ENCODE results near the gene ABCA13.

The ABCA13 gene

DNA sequence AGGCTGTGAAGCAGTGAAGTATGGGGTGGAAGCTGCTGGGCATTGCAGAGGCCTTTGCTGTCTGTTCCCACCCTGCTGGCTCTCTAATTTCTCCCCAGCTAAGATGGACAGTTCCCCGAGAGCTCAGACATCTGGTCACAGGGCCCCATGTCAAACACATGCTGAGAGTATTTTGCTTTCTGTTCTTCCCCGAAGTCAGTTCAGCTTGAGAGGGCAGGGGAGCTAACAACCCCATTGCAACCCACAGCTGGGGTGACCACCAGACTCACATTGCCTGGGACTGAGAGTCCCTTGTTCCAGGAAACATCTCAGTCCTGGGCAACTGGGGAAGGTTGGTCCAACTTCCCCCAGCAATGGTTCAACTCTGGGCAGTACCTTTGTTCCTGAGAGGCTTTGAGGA lies 52.8 kb downstream of the ABCA13 start:
- no peak overlapping the region for H2AK5ac ChIP-seq (ENCODE audit: low read length, severe bottlenecking)
- H2BK120ac ChIP-seq (ENCODE audit: low read depth, low read length) = no peak overlapping the region
- H3K79me1 ChIP-seq (replicated peaks; ENCODE audit: low read length, poor library complexity, severe bottlenecking) = no peaks in the 10 kb centered on the region
- no peak overlapping the region for H3K4me3 ChIP-seq (ENCODE audit: insufficient read depth in 1 of 2, low read depth in 1 of 2, low read length in 2 of 2)
- no peak overlapping the region for H3K9ac ChIP-seq (ENCODE audit: low read length)
- no peak overlapping the region for H3K27ac ChIP-seq (ENCODE audit: low read length, poor library complexity, severe bottlenecking)
- no peak overlapping the region for H2BK5ac ChIP-seq (ENCODE audit: low read depth, low read length, poor library complexity, severe bottlenecking)
- H3K4me2 ChIP-seq (ENCODE audit: low read length, poor library complexity, severe bottlenecking) = no peak overlapping the region
- no peak overlapping the region for H3K23ac ChIP-seq (ENCODE audit: low read length in 2 of 2)
- no peak overlapping the region for H4K91ac ChIP-seq (ENCODE audit: low read length)
- H3K18ac ChIP-seq (ENCODE audit: low read depth in 1 of 2, low read length in 2 of 2) = no peak overlapping the region
- WGBS = 82% methylated on average over 2 of the region's 2 CpGs
- H2BK15ac ChIP-seq (ENCODE audit: low read depth, poor library complexity, severe bottlenecking) = no peak overlapping the region
- H2AFZ ChIP-seq (ENCODE audit: low read depth, low read length) = no peak overlapping the region
- H2BK12ac ChIP-seq (ENCODE audit: low read length in 2 of 2) = no peak overlapping the region
- no peaks in the 10 kb centered on the region for H3K4me1 ChIP-seq (ENCODE audit: control insufficient read depth, insufficient read depth, low read depth, low read length)
- H3K9me3 ChIP-seq (ENCODE audit: control insufficient read depth, low read length) = no peaks in the 10 kb centered on the region
- DNase-seq = no peak
- H3K14ac ChIP-seq (ENCODE audit: low read length in 2 of 2) = no peak overlapping the region
- peaks cover 4 to 5% of the 10 kb centered on the region in 2 experiments for H3K27me3 ChIP-seq (ENCODE audit: control insufficient read depth in 1 of 2, insufficient read depth in 1 of 2, low read length in 2 of 2)
- no peak overlapping the region for H4K8ac ChIP-seq (ENCODE audit: low read length)
- H3K4ac ChIP-seq (ENCODE audit: low read depth in 1 of 2, low read length in 2 of 2) = no peak overlapping the region
- H3K36me3 ChIP-seq (ENCODE audit: control insufficient read depth in 1 of 2, insufficient read depth in 2 of 2, low read depth in 1 of 2, low read length in 2 of 2) = no peaks in the 10 kb centered on the region

GRCh38 chr7:48225101-48225500 lies 53.8 kb downstream of the ABCA13 start:
- no peak overlapping the region for H2BK12ac ChIP-seq (ENCODE audit: low read length in 2 of 2)
- H3K9ac ChIP-seq (ENCODE audit: low read length) = no peak overlapping the region
- DNase-seq = no peak
- peaks cover 4 to 5% of the 10 kb centered on the region in 2 experiments for H3K27me3 ChIP-seq (ENCODE audit: control insufficient read depth in 1 of 2, insufficient read depth in 1 of 2, low read length in 2 of 2)
- H3K4ac ChIP-seq (ENCODE audit: low read depth in 1 of 2, low read length in 2 of 2) = no peak overlapping the region
- H4K8ac ChIP-seq (ENCODE audit: low read length) = no peak overlapping the region
- H3K4me2 ChIP-seq (ENCODE audit: low read length, poor library complexity, severe bottlenecking) = no peak overlapping the region
- H2AK5ac ChIP-seq (ENCODE audit: low read length, severe bottlenecking) = no peak overlapping the region
- no peak overlapping the region for H2BK15ac ChIP-seq (ENCODE audit: low read depth, poor library complexity, severe bottlenecking)
- H2BK5ac ChIP-seq (ENCODE audit: low read depth, low read length, poor library complexity, severe bottlenecking) = no peak overlapping the region
- H3K36me3 ChIP-seq (ENCODE audit: control insufficient read depth in 1 of 2, insufficient read depth in 2 of 2, low read depth in 1 of 2, low read length in 2 of 2) = no peaks in the 10 kb centered on the region
- H3K9me3 ChIP-seq (ENCODE audit: control insufficient read depth, low read length) = no peaks in the 10 kb centered on the region
- H3K4me1 ChIP-seq (ENCODE audit: control insufficient read depth, insufficient read depth, low read depth, low read length) = no peaks in the 10 kb centered on the region
- H3K4me3 ChIP-seq (ENCODE audit: insufficient read depth in 1 of 2, low read depth in 1 of 2, low read length in 2 of 2) = no peak overlapping the region
- H3K27ac ChIP-seq (ENCODE audit: low read length, poor library complexity, severe bottlenecking) = no peak overlapping the region
- WGBS = 93% methylated on average over 4 of the region's 4 CpGs
- no peaks in the 10 kb centered on the region for H3K79me1 ChIP-seq (replicated peaks; ENCODE audit: low read length, poor library complexity, severe bottlenecking)
- H3K18ac ChIP-seq (ENCODE audit: low read depth in 1 of 2, low read length in 2 of 2) = no peak overlapping the region
- no peak overlapping the region for H3K23ac ChIP-seq (ENCODE audit: low read length in 2 of 2)
- H2AFZ ChIP-seq (ENCODE audit: low read depth, low read length) = no peak overlapping the region
- no peak overlapping the region for H4K91ac ChIP-seq (ENCODE audit: low read length)
- no peak overlapping the region for H2BK120ac ChIP-seq (ENCODE audit: low read depth, low read length)
- no peak overlapping the region for H3K14ac ChIP-seq (ENCODE audit: low read length in 2 of 2)

- H4K8ac ChIP-seq (ENCODE audit: low read length) = no peak overlapping the region
- H2BK120ac ChIP-seq (ENCODE audit: low read depth, low read length) = no peak overlapping the region
- no peak overlapping the region for H3K4ac ChIP-seq (ENCODE audit: low read depth in 1 of 2, low read length in 2 of 2)
- H3K9ac ChIP-seq (ENCODE audit: low read length) = no peak overlapping the region
- no peak overlapping the region for H2BK15ac ChIP-seq (ENCODE audit: low read depth, poor library complexity, severe bottlenecking)
- H3K27ac ChIP-seq (ENCODE audit: low read length, poor library complexity, severe bottlenecking) = no peak overlapping the region
- H3K4me3 ChIP-seq (ENCODE audit: insufficient read depth in 1 of 2, low read depth in 1 of 2, low read length in 2 of 2) = no peak overlapping the region
- H3K4me2 ChIP-seq (ENCODE audit: low read length, poor library complexity, severe bottlenecking) = no peak overlapping the region
- no peak overlapping the region for H2AFZ ChIP-seq (ENCODE audit: low read depth, low read length)
- H3K14ac ChIP-seq (ENCODE audit: low read length in 2 of 2) = no peak overlapping the region
- H3K79me1 ChIP-seq (replicated peaks; ENCODE audit: low read length, poor library complexity, severe bottlenecking) = no peaks in the 10 kb centered on the region
- H2BK5ac ChIP-seq (ENCODE audit: low read depth, low read length, poor library complexity, severe bottlenecking) = no peak overlapping the region
- H4K91ac ChIP-seq (ENCODE audit: low read length) = no peak overlapping the region
- H3K18ac ChIP-seq (ENCODE audit: low read depth in 1 of 2, low read length in 2 of 2) = no peak overlapping the region
- no peaks in the 10 kb centered on the region for H3K4me1 ChIP-seq (ENCODE audit: control insufficient read depth, insufficient read depth, low read depth, low read length)
- no peak overlapping the region for H2AK5ac ChIP-seq (ENCODE audit: low read length, severe bottlenecking)
- no peaks in the 10 kb centered on the region for H3K36me3 ChIP-seq (ENCODE audit: control insufficient read depth in 1 of 2, insufficient read depth in 2 of 2, low read depth in 1 of 2, low read length in 2 of 2)
- H2BK12ac ChIP-seq (ENCODE audit: low read length in 2 of 2) = no peak overlapping the region
- DNase-seq = no peak
- H3K27me3 ChIP-seq (ENCODE audit: control insufficient read depth in 1 of 2, insufficient read depth in 1 of 2, low read length in 2 of 2) = peaks cover 0 to 4% of the 10 kb centered on the region in 2 experiments
- H3K9me3 ChIP-seq (ENCODE audit: control insufficient read depth, low read length) = peaks cover 22% of the 10 kb centered on the region
- H3K23ac ChIP-seq (ENCODE audit: low read length in 2 of 2) = no peak overlapping the region
These were observed 66.1 kb downstream of the ABCA13 start for GRCh38 chr7:48237354-48237753.

- H3K27ac ChIP-seq (ENCODE audit: low read length, poor library complexity, severe bottlenecking) = no peak overlapping the region
- no peaks in the 10 kb centered on the region for H3K79me1 ChIP-seq (replicated peaks; ENCODE audit: low read length, poor library complexity, severe bottlenecking)
- H3K4me2 ChIP-seq (ENCODE audit: low read length, poor library complexity, severe bottlenecking) = no peak overlapping the region
- H3K14ac ChIP-seq (ENCODE audit: low read length in 2 of 2) = no peak overlapping the region
- H3K4ac ChIP-seq (ENCODE audit: low read depth in 1 of 2, low read length in 2 of 2) = no peak overlapping the region
- H3K23ac ChIP-seq (ENCODE audit: low read length in 2 of 2) = no peak overlapping the region
- no peak overlapping the region for H2AFZ ChIP-seq (ENCODE audit: low read depth, low read length)
- H3K27me3 ChIP-seq (ENCODE audit: control insufficient read depth in 1 of 2, insufficient read depth in 1 of 2, low read length in 2 of 2) = no peaks in the 10 kb centered on the region
- no peak overlapping the region for H4K91ac ChIP-seq (ENCODE audit: low read length)
- no peak overlapping the region for H2BK5ac ChIP-seq (ENCODE audit: low read depth, low read length, poor library complexity, severe bottlenecking)
- H3K36me3 ChIP-seq (ENCODE audit: control insufficient read depth in 1 of 2, insufficient read depth in 2 of 2, low read depth in 1 of 2, low read length in 2 of 2) = no peaks in the 10 kb centered on the region
- 73% methylated on average over 7 of the region's 8 CpGs for WGBS
- H3K4me1 ChIP-seq (ENCODE audit: control insufficient read depth, insufficient read depth, low read depth, low read length) = no peaks in the 10 kb centered on the region
- H3K9me3 ChIP-seq (ENCODE audit: control insufficient read depth, low read length) = peaks cover 2% of the 10 kb centered on the region
- DNase-seq = no peak
- H2BK15ac ChIP-seq (ENCODE audit: low read depth, poor library complexity, severe bottlenecking) = no peak overlapping the region
- H2BK12ac ChIP-seq (ENCODE audit: low read length in 2 of 2) = no peak overlapping the region
- no peak overlapping the region for H4K8ac ChIP-seq (ENCODE audit: low read length)
- H3K4me3 ChIP-seq (ENCODE audit: insufficient read depth in 1 of 2, low read depth in 1 of 2, low read length in 2 of 2) = no peak overlapping the region
- H2AK5ac ChIP-seq (ENCODE audit: low read length, severe bottlenecking) = no peak overlapping the region
- no peak overlapping the region for H3K18ac ChIP-seq (ENCODE audit: low read depth in 1 of 2, low read length in 2 of 2)
- H2BK120ac ChIP-seq (ENCODE audit: low read depth, low read length) = no peak overlapping the region
- no peak overlapping the region for H3K9ac ChIP-seq (ENCODE audit: low read length)
These were observed 71.6 kb downstream of the ABCA13 start for GRCh38 chr7:48242846-48243245.
